GM20431 (cell line): Measurements from ENCODE around the gene SDSL.

Experiments
- in situ Hi-C: fragments of 300-500 bp; cut with MseI, MboI; formaldehyde crosslinking; loops from one replicate; pipeline ENCODE4 v1.15.0; 2020; ENCODE audit warnings: low sequenced_read_pairs; ENCODE audit not compliant: unreplicated experiment

SDSL gene

DNA sequence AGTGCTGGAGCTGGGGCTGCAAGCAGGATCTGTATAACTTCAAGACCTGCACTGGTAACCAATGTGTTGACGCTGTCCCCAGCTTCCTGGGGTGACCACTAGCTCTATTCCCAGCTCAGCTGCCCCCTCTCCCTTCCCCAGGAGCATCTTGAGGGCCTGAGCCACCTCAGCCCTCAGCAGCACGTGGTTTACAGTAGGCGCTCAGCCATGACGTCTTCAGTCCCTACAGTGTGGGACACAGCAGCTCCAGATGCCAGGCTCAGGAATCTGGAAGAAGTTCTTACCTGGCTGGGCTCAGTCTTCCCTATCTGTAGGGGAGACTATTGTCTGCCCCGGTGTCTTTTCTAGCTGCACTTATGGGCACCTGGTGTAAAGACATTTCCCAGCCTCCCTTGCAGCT, 27.1 kb upstream of the SDSL start:
- in situ Hi-C loops, result no loop called here

DNA sequence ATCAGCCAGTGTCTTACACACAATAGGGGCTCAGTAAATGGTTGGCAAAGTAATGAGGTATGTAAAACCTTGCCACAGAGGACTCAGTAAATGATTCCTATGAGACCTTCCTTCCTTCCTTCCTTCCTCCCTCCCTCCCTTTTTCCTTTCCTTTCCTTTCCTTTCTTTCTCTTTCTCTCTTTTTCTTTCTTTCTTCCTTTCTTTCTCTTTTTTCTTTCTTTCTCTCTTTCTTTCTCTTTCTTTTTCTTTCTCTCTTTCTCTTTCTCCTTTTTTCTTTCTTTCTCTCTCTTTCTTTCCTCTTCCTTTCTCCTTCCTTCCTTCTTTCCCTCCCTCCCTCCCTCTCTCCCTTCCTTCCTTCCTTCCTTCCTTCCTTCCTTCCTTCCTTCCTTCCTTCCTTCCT, 26.0 kb upstream of the SDSL start:
- in situ Hi-C loops, result no loop called here

DNA sequence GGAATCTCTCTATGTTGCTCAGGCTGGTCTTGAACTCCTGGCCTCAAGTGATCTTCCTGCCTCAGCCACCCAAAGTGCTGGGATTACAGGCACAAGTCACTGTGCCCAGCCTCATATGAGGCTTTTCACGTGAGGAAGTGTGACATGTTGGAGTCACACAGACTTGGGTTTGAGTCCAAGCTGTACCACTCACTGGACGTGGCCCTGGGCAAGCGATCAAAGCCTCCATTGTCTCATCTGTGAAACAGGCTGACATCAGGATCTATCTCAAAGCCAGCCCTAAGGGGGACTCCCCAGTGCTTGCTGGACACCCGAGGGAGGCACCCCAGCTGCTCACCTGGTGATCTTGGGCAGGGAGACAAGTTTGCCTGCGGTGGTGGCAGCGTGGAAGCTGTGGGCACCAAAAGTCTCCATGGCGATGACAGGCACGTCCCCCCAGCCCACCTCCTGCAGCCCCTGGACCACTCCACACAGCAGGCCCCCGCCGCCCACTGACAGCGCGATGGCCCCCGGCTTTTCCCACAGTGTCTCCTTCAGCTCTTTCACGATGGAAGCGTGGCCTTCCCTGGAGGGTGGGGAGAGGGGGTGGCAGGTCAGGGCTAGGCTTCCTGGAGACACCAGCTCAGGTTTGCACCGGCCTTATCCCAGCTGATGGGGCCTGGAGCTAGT, 25.2 kb upstream of the SDSL start:
- in situ Hi-C loops, result no loop called here

DNA sequence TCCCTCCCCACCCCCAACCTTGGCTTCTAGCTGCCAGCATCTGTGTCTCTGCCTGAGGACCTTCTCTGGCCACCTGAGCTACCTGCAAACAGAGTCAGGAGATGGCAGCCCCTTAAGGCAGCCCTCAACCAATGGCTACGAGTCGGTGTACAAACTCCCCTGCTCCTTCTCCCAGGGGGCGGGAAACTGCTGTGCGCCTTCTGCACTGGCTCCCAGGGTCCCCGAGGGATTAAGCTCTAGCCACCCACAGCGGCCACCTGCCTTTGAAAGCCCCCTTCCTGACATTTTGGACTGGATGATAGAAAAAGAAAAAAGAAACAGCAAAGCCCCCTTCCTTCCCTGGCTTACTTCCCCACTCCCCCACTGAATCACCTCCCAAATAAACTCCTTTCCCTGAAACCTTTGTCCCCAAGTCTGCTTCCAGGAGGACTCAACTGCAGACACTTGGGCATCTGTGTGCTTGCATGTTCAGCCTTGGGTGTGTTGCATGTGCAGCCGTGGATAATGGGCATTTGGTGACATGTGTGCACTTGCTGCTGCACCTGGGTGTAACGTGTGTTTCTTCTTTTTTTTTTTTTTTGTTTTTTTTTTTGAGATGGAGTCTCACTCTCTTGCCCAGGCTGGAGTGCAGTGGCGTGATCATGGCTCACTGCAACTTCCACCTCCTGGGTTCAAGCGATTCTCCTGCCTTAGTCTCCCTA, 24.5 kb upstream of the SDSL start:
- in situ Hi-C loops, result no loop called here

DNA sequence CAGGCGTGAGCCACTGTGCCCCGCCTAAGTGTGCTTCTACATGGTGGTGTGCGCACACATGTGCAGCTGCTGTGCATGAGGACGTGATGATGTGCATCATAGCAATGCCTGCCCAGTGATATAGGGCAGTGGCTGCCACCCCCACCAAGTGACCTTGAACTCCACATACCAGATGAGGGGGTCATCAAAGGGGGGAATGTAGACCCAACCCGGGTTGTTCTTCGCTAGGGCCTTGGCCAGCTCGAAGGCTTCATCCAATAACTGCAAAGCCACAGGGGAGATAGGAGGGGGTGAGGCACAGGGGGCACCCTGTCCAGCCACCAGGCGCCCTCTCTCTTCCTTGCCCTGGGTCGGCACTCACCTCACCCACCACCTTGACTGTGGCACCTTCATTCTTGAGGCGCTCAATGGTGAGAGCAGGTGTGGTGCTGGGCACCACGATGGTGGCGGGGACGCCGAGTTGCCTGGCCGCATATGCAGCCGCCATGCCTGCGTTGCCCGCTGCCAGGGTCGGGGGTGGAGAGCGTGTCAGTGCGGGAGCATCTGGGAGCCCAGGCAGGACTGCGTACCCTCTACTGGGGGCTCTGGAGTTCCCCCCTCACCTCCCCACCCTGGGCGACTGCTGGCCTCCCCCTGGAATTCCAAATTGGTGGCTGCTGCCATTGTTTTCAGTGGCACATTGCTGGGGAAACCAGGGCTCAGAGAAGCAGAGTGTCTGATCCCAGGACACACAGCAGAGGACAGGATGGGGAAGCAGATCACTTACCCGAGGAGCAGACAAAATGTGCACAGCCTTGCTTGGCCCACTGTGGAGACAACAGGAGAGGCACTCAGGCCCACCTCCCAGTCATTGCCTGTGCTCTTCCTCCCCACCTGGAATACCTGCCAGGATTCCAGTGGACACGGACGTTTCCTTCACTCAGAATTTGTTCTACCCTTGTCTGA, 23.6 kb upstream of the SDSL start:
- in situ Hi-C loops, result no loop called here

DNA sequence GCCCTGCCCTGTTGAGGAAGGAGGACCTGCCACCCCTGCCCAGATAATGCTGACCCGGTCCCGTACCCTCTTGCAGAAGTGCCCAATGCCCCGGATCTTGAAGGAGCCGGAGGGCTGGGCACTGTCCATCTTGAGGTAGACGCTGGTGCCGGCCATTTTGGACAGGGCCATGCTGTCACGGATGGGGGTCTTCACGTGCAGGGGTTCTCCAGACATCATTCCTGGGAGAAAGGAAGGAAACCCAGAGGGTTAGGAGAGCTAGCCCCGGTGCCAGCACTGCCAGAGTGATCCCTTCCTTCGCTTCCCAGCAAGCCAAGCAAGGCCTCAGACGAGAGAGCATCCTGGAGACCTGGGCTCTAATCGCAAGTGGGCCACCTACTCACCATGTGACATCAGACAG, 22.7 kb upstream of the SDSL start:
- in situ Hi-C loops, result no loop called here

DNA sequence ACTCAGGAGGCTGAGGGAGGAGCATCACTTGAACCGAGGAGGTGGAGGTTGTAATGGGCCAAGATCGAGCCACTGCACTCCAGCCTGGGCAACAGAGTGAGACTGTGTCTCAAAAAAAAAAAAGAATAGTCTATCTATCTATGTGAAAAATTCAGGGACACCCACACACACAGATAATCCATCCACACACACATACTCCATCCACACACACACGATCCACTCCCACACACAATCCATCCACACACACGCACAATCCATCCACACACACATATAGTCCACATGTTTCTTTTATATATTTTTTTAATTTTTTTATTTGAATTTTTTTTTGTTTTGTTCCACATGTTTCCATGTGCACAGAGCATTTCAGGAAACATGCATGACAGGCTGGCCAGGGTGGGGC, 21.8 kb upstream of the SDSL start:
- in situ Hi-C loops, result no loop called here

DNA sequence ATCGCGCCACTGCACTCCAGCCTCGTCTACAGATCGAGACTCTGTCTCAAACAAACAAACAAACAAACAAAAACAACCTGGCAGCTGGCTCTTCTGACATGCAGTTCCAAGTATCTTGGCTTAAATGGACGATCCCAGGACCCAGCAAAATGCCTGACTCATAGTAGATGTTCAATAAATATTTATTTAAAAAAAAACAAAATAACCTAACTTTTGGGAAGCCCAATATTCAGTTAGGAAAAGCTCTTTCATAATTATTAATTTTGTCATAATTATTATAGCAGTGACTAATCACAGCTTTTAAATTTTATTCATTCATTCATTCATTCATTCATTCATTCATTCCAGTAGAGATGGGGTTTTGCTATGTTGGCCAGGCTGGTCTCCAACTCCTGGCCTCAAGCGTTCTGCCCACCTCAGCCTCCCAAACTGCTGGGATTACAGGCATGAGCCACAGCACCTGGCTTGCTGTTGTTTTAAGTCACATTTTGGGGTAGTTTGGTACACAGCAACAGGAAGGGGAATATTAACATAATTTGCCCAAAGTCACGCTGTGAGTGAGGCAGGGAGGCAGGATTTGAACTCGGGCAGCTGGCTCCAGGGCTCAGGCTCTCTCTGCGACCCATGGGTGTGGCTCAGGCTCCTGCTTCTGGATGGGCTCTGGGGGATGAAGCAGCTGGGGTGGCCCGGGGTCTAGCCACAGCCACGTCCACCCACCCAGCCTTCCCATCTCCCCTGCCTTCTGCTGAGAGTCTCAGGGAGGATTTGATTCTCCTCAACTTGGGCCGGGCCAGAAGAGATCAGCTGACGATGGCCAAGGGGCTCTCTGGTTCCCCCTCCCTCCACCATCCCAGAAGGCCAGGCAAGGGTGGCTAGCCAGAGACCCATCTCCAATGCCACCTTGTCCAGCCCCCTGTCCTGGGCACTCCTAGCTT, 20.8 kb upstream of the SDSL start:
- in situ Hi-C loops, result no loop called here

DNA sequence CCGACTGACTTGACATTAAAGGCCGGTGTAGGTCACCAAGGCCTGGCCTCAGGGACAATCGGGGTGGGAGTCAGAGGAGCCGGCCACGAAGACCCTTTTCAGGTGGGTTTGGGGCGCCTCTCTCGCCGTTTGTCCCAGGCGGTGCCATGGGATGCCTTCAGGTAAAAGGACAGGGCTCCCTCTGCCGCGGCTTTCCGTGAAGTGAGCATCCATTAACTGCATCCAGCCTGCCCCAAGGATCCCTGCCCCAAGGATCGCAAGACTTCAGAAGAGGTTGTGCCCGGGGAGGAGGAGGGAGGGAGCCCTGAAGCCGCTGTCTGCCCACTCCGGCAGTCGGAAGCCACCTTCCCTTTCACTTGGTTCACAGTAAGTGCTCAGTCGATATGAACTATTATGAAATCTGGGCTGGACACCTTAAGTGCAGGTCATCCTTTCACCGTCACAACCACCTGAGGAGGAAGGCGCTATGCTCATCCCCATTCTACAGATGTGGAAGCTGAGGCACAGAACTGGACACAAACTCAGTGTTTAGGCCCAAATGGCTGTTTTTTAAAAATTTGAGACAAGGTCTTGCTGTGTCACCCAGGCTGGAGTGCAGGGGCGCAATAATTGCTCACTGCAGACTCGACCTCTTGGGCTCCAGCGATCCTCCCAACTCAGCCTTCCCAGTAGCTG, 19.5 kb upstream of the SDSL start:
- in situ Hi-C loops, result no loop called here

DNA sequence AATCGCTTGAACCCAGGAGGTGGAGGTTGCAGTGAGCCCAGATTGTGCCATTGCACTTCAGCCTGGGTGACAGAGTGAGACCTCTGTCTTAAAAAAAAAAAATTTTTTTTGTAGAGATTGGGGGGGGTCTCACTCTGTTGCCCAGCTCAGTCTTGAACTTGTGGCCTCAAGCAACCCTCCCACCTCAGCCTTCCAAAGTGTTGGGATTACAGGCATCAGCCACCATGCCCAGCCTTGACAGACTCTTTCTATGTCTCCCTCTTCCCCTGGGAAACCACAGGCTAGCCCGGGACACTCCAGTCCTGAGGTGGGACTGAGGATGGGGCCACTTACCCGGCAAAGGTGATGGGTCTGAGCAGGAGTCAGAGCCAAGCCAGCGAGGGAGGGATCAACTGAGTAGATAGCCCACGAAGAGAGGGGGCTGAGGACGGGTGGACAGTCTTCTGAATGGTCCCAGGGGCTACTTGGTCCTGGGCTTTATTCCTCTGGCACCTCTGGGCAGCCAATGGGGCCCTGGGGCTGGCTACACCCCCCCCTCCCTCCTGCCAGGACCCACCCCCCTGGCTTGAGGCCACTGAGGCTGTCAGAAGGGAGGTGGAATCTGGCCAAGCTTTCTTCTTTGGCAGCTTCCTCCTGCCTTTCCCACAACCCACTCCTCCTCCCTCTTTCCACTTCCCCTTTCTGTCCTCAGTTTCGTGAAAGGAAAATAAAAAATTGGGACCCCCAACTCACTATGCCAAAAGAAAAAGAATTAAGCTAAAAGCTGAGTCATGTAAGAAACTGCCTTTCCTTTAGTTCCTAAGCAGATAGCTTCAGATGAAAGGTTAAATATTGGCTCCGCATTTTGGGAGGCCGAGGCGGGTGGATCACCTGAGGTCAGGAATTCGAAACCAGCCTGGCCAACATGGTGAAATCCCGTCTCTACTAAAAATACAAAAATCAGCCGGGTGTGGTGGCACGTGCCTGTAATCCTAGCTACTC, 18.5 kb upstream of the SDSL start, which contains the start of gene SDS:
TSS of gene SDS (minus strand) at position 453 of the 981 bp plus-strand sequence. CDS start 4,179 bp downstream, outside the sequence.
- in situ Hi-C loops, result no loop called here

DNA sequence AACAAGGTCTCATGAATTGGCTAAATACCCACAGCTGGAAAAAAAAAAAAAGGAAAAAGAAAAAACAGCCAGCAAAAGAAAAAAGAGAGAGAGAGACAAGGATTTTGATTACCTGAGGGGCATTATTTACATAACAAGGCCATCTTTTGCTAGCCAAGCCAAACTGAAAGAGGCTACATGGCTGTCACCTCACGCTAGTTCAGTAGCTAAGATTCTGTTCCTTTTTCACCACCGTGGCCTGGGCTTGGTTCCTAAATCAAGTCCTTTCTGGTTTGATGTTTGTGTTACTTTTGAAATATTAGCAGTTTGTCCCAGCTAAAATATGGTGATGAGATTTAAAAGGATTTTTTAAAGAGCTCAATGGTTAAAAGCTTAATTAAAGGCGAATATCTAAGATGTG, 16.5 kb upstream of the SDSL start:
- in situ Hi-C loops, result no loop called here

DNA sequence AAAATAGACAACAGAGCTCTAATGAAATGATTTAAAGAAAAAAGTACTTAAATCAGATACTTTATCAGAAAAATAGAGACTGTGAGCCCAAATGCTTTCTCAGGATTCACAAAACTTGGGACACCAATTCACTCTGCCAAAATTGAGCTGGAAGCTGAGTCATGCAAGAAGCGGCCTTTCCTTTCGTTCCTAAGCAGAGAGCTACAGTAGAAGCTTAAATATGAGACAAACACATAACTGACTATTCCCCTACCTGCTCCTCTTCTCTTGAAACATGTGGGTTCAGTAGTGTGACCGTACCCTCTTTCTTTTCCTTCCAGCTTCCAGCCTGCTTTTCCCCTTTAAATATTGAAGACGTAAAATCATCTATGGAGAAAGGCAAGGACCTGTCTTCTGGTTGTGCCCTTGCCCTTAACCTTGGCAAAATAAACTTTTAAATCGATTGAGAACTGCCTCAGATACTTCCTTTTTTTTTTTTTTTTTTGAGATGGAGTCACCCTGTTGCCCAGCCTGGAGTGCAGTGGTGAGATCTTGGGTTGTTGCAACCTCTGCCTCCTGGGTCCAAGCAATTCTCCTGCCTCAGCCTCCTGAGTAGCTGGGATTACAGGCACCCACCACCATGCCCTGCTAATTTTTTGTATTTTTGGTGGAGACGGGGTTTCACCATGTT, 14.1 kb upstream of the SDSL start:
- in situ Hi-C loops, result no loop called here

DNA sequence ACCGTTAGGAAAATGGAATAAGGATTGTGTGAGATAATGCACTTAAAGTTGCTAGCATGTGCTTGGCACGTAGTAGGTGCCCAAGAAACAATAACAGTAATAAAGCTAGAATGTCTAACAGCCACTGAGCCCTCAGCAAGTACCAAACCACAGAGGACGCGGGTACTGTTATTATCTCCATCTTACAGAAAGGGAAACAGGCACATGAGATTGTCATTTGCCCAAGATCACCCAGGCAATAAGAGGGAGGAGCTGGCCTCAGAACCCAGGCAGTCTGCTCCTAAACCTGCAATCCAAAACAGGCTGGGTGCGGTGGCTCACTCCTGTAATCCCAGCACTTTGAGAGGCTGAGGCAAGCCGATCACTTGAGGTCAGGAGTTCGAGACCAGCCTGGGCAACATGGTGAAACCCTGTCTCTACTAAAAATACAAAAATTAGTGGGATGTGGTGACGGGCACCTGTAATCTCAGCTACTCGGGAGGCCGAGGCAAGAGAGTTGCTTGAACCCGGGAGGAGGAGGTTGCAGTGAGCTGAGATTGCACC, 13.4 kb upstream of the SDSL start:
- in situ Hi-C loops, result no loop called here

DNA sequence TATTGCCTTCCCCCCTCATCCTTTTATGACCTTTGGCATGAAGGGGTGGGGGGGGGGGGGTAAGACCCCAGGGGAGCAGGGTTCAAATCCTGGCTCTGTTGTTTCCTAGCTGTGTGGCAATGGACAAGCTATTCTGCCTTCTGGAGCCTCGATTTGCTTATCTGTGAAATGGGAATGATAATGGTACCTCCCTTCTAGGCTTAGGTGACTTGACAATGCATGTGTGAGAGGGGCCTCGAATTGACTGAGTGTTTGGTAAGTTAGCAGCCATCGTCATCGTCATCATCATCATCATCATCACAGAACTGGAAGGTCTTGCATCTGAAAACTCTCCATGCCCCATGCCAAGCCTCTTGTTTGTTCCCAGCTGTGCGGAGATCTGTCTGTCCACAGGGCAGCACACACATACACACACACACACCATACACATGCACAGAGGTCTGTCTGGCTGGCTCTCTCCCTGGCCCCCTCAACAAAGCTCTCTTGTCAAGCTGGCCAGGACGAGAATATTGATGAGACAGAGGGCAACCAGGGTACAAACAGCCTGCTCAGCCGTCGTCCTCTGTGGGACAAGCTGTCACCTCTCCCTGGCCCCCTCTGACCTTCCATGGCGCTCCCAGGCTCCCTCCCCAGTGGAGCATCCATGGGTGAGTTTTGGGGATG, 12.6 kb upstream of the SDSL start:
- in situ Hi-C loops, result no loop called here

DNA sequence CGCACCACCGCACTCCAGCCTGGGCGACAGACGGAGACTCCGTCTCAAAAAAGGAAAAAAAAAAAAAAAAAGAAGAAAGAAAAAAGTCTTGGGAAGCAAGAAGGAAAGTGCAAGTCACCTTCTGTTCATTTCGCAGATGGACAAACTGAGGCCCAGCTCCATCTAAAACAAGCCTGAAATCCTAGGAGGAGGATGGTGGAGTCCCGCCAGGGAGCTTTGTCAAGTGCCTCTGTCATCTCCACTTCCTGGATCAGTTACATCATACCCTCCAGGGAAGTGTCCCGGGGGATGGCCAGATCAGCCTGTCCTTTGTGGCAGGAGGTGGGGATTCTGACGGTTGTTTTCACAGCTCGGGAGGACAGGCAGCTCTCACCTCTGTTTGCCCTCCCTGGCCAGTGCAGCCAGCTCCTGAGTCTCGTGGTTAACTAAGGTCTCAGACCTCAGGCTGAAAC, 8.7 kb upstream of the SDSL start:
- in situ Hi-C loops, result no loop called here

DNA sequence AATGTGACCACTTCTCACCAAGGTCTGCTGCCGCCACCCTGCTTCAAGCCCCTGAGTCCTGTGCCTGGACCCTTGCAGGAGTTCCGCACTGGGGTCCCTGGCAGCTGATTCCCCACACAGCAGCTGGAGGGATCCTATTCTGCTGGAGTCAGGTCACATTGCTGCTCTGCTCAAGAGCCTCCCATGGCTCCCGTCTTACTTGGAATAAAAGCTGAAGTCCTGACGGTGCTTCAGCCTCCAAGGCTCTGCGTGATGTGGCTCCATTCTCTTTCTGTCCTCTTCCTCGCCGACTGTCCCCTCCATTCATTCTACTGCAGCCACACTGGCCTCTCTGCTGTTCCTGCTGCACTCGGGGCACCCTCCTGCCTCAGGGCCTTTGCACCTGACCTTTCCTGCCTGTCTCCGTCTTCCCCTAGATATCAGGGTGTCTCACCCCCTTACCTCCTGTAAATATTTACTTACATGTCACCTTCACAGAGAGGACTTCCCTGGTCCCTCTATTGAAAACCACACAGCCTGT, 7.6 kb upstream of the SDSL start:
- in situ Hi-C loops, result no loop called here
